Gastroesophageal sphincter (tissue), 3 donors: ENCODE data around the gene P3H3.

ENCODE experiments used
- EP300 ChIP-seq: sonication (generic); formaldehyde crosslinking; IDR thresholded peaks from one replicate; pipeline ENCODE4 v1.6.1; 2017; ENCODE audit warnings: antibody characterized with exemption, mild to moderate bottlenecking
- POLR2A ChIP-seq, 2 donors: fragments of 450-650 bp; IDR thresholded peaks; one replicate each; pipeline ENCODE4 v1.6.1; 2017; ENCODE audit warnings: antibody characterized with exemption in 2 of 2, mild to moderate bottlenecking in 2 of 2, moderate library complexity in 1 of 2
- POLR2AphosphoS5 ChIP-seq: sonication (generic); formaldehyde crosslinking; IDR thresholded peaks from one replicate; pipeline ENCODE4 v1.6.1; 2017; ENCODE audit warnings: antibody characterized with exemption
- TF ChIP-seq, protein P1 (sequence below), 4 experiments: fragments of 200-600 bp in 2 of 4; fragments of 450-650 bp in 2 of 4; sonication (generic) in 1 of 4; IDR thresholded peaks; one replicate each; pipeline ENCODE4 v1.5.1; 2017 to 2019; ENCODE audit warnings: antibody characterized with exemption in 4 of 4, mild to moderate bottlenecking in 2 of 4, moderate library complexity in 2 of 4

DNA sequence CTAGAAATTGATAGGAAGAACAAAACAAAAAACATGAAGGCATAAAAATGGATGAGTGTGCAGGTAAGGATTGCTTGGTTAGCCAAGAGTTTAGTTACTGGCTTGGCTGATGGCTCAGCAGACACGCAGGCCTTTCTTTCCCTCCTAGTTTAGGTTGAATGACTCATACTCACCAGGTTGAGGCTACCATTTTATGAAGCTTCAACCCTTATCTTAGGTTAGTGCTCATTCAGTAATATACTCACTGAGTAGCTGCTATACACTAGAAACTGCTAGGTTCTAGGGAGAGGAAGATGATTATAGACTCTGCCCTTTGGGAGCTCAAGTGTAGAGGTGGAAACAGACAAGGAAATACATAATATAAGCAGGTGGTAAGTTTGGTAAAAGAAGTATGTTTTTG, 6.0 kb downstream of the P3H3 start:
- TF ChIP-seq POLR2AphosphoS5 (no peak), POLR2A (IDR thresholded peaks at IDR 0.05) (no peak), EP300 (no peak)
- TF ChIP-seq, protein P1, sequence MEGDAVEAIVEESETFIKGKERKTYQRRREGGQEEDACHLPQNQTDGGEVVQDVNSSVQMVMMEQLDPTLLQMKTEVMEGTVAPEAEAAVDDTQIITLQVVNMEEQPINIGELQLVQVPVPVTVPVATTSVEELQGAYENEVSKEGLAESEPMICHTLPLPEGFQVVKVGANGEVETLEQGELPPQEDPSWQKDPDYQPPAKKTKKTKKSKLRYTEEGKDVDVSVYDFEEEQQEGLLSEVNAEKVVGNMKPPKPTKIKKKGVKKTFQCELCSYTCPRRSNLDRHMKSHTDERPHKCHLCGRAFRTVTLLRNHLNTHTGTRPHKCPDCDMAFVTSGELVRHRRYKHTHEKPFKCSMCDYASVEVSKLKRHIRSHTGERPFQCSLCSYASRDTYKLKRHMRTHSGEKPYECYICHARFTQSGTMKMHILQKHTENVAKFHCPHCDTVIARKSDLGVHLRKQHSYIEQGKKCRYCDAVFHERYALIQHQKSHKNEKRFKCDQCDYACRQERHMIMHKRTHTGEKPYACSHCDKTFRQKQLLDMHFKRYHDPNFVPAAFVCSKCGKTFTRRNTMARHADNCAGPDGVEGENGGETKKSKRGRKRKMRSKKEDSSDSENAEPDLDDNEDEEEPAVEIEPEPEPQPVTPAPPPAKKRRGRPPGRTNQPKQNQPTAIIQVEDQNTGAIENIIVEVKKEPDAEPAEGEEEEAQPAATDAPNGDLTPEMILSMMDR (IDR thresholded peaks at IDR 0.05), result no peak
